GM04503 (cell line): ENCODE data around the gene RHBDL2.
"Not testable (repeated sequence)": the region's sequence is repeated elsewhere in the genome, so short reads cannot be mapped to it uniquely, and the experiment has no call there.

ENCODE experiments used
- DNase-seq: peaks from one replicate; pipeline ENCODE4 v3.0.0-alpha.2; 2012; ENCODE audit warnings: low read depth

Gene RHBDL2, protein sequence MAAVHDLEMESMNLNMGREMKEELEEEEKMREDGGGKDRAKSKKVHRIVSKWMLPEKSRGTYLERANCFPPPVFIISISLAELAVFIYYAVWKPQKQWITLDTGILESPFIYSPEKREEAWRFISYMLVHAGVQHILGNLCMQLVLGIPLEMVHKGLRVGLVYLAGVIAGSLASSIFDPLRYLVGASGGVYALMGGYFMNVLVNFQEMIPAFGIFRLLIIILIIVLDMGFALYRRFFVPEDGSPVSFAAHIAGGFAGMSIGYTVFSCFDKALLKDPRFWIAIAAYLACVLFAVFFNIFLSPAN

DNA sequence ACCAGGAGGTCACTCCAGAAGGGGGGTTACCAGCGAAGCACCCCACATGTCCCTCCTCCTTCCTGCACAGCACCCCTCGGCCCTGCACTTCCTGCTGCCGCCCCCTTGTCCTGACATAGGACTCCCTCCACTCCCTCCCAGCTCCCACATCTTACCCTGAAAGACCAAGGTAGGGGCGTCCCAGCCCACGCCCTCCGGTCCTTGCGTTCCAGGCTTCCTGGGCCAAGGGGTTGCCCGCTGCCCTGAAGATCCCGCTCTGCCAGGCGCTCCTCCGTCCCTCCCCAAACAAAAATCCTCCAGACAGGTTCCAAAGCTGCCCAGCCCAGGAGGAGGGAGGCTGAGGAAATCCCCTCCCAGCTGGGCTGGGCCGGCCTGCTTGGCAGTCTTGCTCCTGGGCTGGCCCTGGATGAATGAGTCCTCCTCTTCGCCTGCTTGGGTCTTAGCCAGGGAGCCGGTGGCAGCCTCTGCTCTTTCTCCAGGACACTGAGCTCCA, at the start of gene RHBDL2:
RHBDL2 (minus strand) TSS at position 304 of the 493 bp plus-strand sequence. CDS start 22,618 bp downstream, outside the sequence.
- no peak for DNase-seq

DNA sequence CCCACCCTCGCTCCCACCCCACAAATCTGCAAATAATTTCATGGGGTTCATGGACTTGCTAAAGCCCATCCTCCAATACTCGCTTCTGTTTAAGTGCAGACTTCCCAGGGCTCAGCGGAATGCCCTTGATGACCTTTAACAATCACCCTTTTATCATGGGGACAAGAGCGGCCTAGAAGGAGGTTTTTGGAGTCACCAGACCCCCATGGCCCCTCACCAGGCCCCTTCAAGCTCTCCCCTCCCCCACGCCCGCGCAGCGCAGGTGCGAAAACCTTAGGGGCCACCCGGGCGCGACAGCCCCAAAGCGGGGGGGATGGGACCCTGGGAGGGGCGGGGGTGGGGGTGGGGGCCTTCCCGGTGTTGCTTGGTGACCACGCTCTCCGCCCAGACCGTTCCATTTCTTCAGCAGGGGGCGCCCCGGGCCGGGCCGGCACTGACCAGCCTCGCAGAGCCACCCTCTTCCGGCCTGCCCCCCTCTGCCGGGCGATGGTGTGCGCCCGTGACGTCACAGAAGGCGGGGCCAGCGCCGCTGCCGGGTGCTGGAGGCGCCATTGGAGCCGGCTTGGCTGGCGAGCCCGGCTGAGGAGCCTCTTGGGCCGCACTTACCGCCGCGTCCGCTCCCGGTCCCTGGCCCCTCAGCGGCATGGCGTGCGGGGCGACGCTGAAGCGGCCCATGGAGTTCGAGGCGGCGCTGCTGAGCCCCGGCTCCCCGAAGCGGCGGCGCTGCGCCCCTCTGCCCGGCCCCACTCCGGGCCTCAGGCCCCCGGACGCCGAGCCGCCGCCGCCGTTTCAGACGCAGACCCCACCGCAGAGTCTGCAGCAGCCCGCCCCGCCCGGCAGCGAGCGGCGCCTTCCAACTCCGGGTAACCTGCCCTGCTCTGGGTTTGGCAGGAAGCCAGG, 49.4 kb upstream of the RHBDL2 start, which contains the start of gene AKIRIN1:
AKIRIN1 (plus strand) TSS at position 539 of the 900 bp plus-strand sequence; CDS start at position 644, 105 bp downstream.
- peak; percentile 71 for DNase-seq

DNA sequence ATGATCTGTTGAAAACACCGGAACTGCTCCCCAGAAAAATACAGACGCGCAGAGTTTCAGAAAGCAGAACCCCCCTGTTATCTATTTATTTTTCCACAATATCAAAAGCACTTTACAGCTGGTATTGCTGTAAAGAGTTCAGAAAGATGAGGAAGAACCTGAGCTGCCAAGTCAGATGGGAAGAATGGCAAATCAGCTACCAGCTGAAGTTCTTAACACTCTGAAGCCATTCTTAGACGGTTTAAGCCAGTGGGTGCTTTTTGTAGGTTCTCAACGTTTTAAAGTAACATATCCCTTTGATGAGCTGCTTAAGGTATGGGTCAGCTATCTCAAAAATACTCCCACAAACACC, 48.7 kb upstream of the RHBDL2 start:
- no peak for DNase-seq

DNA sequence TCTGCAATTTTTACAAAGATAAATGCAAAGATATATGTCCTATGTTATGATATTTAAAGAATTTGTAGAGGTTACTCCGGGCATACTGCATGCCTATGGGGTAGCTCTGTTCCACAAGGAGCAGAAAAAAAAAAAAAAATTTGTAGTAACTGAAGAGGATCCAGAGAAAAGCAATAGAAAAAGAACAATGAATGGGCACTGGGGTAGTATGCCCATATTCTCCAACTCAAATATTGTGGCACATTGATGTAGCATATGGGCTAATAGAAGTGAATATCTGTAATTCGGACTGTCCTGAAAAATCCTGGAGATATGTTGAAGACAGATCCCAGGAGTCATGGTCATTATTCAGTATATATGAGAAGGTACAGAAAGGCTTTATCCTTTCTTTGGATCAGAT, 48.3 kb upstream of the RHBDL2 start:
- no peak for DNase-seq

DNA sequence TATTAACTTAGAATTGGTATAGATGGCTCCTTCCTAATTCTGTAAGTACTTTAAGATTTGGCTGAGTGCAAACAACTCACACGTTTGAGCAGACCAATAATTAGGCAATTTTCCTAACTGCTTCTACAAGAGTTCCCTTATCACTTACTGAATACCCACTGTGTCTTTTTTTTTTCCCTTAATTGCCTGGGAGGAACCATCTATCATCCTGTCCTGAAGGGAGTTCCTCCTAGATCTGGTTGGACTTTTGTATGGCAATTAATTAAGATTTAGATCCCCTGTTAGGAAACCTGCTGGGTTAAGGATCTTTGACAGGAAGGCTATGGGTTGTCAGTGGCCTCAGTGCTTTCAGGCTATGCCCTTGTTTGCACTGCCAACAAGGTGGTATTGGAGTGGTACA, 37.8 kb upstream of the RHBDL2 start:
- not testable (repeated sequence) for DNase-seq

DNA sequence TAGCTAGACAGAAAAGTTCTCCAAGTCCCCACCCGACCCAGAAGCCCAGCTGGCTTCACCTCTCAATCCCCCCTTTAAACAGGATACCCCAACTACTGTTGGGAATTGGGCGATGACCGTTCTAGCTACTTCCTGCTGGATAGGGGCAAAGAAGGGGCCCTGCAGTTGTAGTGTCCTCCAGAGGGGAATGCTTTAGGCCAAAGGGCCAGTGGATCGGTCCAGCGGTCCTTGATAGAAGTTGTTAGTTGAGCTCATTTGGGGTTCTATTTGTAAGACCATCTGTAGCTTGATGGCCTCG, 36.6 kb upstream of the RHBDL2 start:
- DNase-seq, result not testable (repeated sequence)

DNA sequence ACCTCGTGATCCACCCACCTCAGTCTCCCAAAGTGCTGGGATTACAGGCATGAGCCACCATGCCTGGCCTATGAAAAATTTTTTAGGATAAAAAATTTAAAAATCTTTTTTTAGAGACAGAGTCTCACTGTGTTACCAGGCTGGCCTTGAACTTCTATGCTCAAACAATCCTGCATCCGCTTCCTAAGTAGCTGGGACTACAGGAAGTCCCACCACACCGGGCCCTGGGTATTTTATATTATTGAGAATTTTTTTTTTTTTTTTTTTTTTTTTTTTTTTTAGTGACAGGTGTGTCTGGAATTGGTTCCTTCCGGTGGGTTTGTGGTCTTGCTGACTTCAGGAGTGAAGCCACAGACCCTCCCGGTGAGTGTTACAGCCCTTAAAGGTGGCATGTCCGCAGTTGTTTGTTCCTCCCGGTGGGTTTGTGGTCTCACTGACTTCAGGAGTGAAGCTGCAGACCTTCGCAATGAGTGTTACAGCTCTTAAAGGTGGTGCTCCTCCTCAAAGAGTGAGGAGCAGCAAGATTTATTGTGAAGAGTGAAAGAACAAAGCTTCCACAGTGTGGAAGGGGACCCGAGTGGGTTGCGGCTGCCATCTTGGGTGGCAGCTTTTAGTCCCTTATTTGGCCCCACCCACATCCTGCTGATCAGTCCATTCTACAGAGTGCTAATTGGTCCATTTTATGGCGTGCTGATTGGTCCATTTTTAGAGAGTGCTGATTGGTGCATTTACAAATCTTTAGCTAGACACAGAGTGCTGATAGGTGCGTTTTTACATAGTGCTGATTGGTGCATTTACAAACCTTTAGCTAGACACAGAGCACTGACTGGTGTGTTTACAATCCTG, 36.0 kb upstream of the RHBDL2 start:
- not testable (repeated sequence) for DNase-seq

DNA sequence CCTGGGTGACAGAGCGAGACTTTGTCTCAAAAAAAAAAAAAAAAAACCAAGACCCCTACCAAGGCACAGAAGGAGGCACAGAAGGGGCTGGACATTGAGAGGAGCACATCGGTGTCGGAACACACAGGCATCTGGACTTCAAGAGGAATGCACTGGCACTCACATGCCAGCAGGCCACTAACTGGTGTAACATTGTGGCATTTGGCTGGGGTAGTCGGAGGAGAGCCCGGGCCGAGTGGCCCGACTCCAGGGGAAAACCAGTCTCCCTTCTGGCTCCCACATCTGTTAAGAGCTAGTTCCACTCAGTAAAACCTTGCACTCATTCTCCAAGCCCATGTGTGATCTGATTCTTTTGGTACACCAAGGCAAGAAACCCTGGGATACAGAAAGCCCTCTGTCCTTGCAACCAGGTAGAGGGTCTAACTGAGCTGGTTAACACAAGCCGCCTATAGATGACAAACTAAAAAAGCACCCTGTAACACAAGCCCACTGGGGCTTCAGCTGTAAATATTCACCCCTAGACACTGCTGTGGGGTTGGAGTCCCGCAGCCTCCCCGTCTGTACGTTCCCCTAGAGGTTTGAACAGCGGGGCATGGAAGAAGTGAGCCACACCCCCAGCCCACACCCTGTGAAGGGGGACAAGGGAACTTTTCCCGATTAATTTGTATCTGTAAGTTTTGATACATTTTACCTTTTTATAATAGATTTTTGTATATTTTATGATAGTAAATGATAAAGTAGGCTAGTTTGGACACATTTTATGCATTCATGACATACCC, 32.2 kb upstream of the RHBDL2 start:
- no peak for DNase-seq

DNA sequence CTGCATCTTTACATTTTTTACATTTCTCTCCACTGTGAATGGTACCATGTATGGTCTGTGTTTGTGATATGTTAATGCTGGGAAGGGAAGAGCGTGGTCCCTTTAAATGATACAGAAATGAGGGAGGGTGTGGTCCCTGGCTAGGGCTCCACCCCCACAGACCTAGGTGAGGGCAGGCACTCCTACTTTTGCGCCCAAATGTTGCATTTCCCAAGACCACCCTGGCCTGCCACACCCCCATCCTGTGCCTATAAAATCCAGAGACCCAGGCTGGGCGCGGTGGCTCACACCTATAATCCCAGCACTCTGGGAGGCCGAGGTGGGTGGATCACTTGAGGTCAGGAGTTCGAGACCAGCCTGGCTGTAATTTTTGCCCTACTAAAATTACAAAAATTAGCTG, 31.5 kb upstream of the RHBDL2 start:
- DNase-seq, result not testable (repeated sequence)

DNA sequence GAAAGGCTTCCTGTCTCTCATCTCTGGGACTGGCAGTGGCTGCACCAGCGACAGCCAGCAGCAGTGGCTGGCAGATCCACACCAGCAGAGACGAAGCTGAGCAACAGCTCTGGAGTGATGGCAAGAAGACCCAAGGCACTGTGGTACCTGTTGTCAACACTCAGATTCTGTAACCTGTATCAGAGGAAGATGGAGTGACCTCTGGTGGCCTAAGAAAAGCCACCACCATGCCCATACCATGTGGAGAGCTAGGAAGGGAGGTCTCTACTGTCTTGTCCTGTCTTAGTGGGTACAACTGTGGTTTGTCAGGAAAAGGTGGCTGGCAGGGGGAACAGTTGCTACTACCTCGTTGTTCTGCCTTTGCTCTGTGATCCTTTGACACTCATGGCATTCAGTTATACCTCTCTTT, 22.5 kb upstream of the RHBDL2 start:
- no peak for DNase-seq

DNA sequence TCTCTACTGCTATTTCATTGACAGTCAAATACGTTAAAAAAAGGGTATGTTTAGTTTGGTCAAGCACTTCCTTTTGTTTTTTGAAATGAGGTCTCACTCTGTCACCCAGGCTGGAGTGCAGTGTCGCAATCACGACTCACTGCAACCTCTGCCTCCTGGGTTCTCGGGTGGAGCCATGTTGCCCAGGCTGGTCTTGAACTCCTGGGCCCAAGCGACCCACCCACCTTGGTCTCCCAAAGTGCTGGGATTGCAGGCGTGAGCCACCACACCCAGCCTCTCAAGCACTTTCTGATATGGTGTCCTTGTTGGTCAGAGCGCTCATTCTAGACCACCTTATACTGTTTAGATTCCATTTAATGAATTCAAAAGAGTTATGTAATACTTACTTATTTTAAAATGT, 20.9 kb upstream of the RHBDL2 start:
- DNase-seq, result no peak

DNA sequence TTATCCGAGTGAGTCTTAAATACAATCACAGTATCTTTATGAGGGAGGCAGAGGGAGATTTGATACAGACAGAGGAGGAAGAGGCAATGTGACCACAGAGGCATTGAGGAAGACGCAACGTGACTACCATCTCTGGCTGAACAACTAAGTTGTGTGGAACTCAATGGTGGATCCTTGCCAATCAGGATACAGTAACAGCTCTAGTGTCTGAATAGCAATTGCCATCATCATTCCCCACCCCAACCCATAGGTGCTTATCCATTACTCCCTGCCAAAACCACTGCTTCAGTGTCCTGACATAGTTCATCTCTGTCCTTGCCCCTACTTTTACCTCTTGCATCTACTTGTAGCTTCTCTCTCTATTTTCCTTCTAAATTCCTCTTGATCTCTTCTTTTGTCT, 20.5 kb upstream of the RHBDL2 start:
- DNase-seq, result peak; percentile 67

DNA sequence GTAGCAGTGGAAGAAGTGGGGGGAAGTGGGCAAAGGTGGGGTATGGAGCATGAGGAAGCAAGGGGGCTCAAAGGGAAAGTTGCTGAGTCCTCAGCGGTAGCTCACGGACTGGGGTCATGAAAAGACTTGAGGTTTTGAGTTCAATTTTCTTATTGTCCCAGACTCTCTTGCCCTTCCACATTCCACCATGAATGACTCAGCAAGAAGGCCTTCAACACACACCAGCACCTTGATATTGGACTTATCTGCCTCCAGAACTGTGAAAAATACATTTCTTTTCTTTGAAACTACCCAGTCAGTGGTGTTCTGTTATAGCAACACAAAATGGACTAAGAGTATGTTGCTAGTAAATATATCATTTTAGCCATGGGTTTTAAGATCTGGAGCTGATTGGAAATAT, 17.3 kb upstream of the RHBDL2 start:
- DNase-seq, result no peak

DNA sequence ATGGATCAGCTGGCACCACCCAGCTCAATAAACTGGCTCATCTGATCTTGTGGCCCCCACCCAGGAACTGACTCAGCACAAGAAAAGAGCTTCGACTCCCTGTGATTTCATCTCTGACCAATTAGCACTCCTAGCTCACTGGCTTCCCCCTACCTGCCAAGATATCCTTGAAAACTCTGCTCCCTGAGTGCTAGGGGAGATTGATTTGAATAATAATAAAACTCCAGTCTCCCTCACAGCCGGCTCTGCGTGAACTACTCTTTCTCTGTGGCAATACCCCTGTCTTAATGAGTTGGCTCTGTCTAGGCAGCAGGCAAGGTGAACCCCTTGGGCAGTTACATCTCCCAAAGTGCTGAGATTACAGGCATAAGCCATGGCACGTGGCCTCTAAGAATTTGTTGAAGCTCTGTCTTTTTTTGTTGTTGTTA, 11.8 kb upstream of the RHBDL2 start:
- DNase-seq, result no peak

DNA sequence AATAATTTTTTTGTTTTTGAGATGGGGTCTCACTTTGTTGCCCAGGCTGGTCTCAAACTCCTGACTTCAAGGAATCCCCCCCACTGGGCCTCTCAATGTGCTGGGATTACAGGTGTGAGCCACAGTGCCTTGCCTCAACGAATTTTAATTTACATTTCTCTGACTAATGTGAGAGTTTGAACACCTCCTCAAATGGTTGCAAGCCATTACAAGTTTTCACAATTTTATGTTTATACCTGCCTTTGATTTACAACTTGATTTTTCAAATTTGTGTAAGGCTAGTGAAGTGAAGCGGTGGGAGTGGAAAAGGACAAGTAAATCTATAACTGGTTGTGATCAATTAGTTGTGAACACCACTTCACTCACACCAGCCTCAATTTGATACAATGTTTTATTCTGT, 8.9 kb upstream of the RHBDL2 start:
- no peak for DNase-seq

DNA sequence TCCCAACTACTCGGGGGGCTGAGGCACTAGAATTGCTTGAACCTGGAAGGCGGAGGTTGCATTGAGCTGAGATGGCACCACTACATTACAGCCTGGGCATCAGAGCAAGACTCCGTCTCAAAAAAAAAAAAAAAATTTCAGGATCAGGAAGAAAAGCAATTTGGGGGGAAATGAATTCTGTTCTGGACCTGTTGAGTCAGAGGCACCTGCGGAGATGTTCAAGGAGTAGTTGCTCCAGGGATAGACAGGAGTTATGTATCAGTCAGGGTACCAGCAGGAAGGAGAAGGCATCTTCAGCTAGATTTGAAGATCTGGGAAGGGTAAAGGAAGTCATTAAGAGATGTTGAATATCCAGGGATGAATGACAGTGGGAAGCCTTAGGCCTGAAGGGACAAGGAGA, 2.9 kb upstream of the RHBDL2 start:
- DNase-seq, result no peak

DNA sequence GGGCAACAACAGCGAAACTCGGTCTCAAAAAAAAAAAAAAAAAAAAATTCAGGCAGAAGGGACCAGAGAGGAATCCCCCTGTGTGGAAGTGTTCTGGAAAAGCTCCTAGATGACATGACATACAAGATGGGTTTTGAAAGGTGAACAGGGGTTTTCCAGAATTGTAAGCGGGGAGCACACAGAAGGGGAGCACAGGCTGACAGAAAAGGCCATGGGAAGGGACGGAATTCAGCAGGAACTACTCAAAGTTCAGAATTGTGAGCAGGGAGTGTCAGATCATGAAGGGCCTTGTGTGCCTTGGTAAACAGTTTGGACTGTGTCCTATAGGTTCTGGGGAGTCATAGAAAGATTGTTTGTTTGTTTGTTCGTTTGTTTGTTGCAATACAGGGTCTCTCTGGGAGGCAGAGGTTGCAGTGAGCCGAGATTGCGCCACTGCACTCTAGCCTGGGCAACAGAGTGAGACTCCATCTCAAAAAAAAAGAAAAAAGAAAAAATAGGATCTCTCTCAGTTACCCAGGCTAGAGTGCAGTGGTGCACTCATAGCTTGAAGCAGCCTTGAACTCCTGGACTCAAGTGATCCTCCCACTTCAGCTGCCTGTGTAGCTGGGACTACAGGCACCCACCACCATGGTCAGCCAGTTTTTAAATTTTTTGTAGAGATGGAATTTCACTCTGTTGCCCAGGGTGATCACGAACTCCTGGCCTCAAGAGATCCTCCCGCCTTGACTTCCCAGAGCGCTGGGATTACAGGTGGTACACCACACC, 1.2 kb upstream of the RHBDL2 start:
- DNase-seq, result no peak

DNA sequence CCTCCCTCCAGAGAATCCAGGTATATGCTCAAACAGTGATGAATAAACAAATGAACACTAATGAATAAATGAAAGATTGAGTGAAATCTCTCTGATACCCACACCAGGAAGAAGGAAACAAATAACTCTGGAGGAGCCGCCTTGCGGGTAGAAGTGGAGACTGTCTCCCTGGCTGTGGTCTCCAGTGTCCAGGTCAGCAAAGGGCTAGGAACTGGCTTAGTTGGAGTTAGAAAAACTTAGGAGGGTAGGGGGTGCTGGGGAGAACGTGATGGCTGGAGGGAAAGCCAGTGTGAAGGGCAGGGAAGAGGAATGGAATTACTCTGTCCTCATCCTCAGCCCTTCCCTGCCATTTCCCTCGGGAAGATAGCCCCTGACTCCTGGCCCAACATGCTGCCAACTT, 537 bp downstream of the RHBDL2 start:
- DNase-seq, result no peak

DNA sequence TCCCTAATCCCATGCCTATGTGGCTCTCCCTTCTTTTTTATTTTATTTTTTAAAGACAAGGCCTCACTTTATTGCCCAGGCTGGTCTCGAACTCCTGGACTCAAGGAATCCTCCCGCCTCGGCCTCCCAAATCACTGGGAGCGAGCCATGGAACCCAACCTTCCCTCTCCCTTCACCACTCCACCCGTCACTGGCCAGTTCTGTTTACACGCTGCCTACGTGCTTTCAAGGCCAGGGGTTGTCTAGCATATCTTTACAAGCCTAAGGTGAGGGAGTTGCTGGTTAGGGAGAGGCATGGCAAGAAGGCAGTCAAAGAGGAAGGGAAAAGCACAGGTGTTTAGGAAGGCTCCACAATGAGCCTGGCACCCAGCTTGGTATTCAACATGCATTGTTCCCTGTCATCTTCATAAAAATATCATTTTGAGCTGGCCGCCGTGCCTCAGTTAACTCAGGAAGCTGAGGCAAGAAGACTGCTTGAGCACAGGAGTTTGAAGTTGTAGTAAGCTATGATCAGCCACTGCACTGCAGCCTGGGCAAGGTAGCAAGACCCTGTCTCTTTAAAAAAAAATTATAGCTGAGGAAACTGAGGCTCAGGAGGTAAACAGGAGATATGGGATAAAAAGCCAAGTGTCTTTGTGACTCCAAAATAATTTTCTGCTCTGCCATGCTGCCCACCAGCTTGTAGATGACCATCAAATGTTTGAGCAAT, 1.1 kb downstream of the RHBDL2 start:
- no peak for DNase-seq

DNA sequence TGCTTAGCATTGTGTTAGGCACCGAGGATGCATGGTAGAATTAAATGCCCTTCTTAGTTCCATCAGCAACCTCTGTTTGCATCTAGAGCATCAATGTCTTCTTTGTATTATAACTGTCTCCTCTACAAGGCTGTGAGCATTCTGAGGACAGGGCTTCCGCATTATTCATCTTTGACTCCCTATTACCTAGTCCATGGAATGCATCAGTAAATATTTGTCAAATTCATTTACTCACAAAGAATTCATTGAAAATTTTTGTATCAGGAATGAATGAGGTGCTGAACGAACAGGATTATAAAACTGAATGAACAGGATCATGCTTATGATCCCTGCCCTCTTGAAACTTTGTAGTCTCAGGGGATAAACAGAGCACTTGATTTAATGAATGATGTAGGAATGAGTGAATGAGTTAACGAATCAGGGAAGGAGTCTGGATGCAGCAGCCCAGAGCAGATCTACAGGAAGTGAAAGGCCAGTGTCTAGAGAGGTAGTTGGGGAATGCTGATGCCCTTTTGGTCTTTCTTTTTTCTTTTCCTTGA, 2.8 kb downstream of the RHBDL2 start:
- no peak for DNase-seq
